ENCODE results near the gene PLS3.
"Not testable (repeated sequence)": the region's sequence is repeated elsewhere in the genome, so short reads cannot be mapped to it uniquely, and the experiment has no call there.

The PLS3 gene

DNA sequence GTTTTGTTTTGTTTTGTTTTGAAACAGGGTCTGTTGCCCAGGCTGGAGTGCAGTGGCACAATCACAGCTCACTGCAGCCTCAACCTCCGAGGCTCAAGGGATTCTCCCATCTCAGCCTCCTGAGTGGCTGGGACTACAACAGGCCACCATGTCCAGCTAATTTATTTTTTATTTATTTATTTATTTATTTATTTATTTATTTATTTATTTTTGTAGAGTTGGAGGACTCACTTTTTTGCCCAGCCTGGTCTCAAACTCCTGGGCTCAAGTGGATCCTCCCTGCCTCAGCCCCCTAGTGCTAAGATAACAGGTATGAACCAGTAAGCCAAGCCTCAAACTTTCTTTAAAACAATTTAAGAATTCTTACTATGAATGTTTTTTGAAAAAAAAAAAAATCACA is 26.6 kb upstream of the PLS3 start:
- no peak for DNase-seq (ENCODE audit: low read depth)
- TF ChIP-seq, protein P1, sequence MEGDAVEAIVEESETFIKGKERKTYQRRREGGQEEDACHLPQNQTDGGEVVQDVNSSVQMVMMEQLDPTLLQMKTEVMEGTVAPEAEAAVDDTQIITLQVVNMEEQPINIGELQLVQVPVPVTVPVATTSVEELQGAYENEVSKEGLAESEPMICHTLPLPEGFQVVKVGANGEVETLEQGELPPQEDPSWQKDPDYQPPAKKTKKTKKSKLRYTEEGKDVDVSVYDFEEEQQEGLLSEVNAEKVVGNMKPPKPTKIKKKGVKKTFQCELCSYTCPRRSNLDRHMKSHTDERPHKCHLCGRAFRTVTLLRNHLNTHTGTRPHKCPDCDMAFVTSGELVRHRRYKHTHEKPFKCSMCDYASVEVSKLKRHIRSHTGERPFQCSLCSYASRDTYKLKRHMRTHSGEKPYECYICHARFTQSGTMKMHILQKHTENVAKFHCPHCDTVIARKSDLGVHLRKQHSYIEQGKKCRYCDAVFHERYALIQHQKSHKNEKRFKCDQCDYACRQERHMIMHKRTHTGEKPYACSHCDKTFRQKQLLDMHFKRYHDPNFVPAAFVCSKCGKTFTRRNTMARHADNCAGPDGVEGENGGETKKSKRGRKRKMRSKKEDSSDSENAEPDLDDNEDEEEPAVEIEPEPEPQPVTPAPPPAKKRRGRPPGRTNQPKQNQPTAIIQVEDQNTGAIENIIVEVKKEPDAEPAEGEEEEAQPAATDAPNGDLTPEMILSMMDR (IDR thresholded peaks at IDR 0.05; ENCODE audit: control insufficient read depth, extremely low read depth, insufficient read depth) = no peak
- no peak overlapping the region for H3K4me3 ChIP-seq (ENCODE audit: low read depth, low read length)

DNA sequence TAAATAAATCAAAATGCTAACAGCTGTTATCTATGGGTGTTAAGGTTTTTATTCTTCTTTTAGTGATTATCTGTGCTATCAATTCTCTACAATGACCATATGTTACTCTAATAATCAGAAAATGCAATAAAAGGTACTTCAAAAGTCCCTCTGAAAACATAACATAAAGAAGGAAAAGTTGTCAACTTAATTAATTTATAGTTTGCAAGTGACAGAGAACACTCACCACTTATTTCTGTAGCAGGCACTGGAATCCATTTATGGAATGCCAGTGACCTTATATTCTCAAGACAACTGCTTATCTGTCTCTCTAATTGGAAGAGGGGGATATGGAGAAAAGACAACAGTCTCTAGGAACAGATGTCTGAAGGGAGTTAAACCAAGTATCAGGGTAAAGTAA is 25.6 kb upstream of the PLS3 start:
- no peak overlapping the region for H3K4me3 ChIP-seq (ENCODE audit: low read depth, low read length)
- no peak for DNase-seq (ENCODE audit: low read depth)
- TF ChIP-seq, protein P1 (IDR thresholded peaks at IDR 0.05; ENCODE audit: control insufficient read depth, extremely low read depth, insufficient read depth) = no peak

DNA sequence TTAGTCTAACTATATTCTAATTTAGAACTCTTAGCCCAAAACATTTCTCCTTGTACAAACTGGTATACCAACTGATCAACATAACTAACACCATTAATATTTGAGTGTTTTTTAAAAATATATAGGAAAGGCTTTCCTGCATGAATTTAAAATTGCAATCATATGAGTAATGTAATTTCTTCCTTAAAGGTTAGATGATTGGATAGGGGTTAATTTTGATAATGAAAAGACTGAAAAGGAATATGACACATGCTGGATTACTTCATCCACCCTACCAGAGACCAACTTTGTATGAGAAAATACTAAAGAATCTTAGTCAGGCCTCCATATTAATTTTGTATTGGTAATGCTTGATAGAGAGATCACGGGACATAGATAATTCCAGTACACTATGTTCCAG is 25.1 kb upstream of the PLS3 start:
- TF ChIP-seq, protein P1 (IDR thresholded peaks at IDR 0.05; ENCODE audit: control insufficient read depth, extremely low read depth, insufficient read depth) = no peak
- H3K4me3 ChIP-seq (ENCODE audit: low read depth, low read length) = no peak overlapping the region
- DNase-seq (ENCODE audit: low read depth) = no peak

DNA sequence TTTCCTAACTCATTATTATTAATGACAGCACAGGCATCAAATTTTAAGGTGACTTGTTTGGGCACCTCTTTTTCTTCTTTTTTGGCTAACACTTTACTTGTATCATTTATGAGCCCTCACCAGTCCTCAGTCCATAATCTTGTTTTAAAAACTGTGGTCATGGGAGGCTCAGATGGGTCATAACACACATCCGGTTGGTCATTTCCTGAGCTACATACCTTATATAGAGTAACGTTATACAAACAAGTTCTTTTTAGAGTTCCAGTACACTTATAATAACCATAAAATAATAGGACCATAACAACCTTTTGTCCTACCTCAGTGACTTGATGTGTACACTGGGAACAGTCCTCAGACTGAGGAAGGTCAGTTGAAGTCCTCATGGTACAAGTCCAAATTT is 21.1 kb upstream of the PLS3 start:
- TF ChIP-seq, protein P1 (IDR thresholded peaks at IDR 0.05; ENCODE audit: control insufficient read depth, extremely low read depth, insufficient read depth) = no peak
- no peak for DNase-seq (ENCODE audit: low read depth)
- no peak overlapping the region for H3K4me3 ChIP-seq (ENCODE audit: low read depth, low read length)

DNA sequence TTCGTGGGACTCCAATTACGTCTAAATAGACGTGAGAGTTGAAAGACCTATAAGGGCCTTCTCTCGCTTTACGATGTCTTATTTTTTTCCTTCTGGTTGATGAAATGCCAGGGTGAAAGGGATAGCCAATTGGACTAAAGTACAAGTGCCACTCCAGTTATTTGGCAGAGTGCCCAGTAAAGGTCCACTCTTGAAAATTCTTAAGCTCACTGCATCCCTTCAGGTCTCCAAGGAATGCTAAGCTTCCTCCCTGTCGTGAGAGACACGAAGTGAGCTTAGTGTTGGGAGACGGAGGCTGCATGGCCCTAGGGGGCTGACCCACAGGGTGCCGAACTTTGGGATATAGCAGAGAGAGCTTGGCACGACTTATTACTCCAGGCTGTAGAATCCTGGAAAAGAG is 19.9 kb upstream of the PLS3 start:
- not testable (repeated sequence) for DNase-seq (ENCODE audit: low read depth); H3K4me3 ChIP-seq (ENCODE audit: low read depth, low read length)

DNA sequence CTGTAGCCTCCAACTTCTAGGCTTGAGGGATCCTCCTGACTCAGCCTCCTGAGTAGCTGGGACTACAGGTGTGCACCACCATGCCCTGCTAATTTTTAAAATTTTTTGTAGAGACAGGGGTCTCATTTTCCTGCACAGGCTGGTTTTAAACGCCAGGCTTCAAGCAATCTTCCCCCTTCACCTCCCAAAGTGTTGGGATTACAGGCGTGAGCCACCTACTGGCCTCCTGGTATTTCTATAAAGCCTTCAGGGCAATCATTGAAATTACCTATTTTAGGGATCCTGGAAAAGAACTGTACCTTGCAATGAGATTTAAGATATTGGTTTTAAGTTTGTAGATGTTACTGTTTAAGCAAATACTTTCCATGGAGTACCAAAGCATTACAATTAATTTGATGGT is 13.5 kb upstream of the PLS3 start:
- TF ChIP-seq, protein P1 (IDR thresholded peaks at IDR 0.05; ENCODE audit: control insufficient read depth, extremely low read depth, insufficient read depth) = 0 out of 2 replicates have a peak, but pooled peaks have one; percentile 1

DNA sequence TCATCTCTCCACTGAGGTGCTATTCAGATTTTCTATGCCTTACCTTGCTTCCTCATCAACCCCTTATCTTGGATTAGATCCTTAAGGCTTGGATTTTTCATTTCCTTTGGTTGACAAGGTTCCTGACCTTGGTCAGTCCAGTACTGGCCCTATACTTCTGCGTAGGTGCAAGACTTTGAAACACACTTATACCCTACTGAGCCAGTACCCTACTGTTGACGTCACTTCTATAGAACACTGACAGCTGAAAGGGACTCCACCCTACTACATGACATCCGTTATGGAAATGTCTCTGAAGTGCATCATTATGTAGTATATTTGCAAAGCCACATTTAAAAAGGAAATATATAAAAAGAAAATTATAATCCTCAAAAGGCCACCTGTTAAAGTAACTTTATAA is 12.0 kb upstream of the PLS3 start:
- TF ChIP-seq, protein P1 (IDR thresholded peaks at IDR 0.05; ENCODE audit: control insufficient read depth, extremely low read depth, insufficient read depth) = no peak
- DNase-seq (ENCODE audit: low read depth) = no peak
- H3K4me3 ChIP-seq (ENCODE audit: low read depth, low read length) = no peak overlapping the region

More for the DNA sequence above, 13.5 kb upstream of the PLS3 start:
- H3K4me3 ChIP-seq (ENCODE audit: low read depth, low read length) = no peak overlapping the region
- DNase-seq (ENCODE audit: low read depth) = no peak

All from LNCaP clone FGC (cell line).